Chondrocyte (in vitro differentiated cells): ENCODE results near the gene KDM4C. TPM values are rescaled to one million over a fixed set of nuclear protein-coding genes. Genes with fewer than 3 reads are reported as not detected.

ENCODE experiments used
- DNase-seq: peaks from one replicate; pipeline ENCODE4 v3.0.0; 2021; ENCODE audit warnings: mixed read lengths, low spot score
- H3K27ac Mint-ChIP-seq: one replicate; pipeline ENCODE4 v1.8.0; 2021; ENCODE audit warnings: mild to moderate bottlenecking, moderate library complexity, mixed read lengths; ENCODE audit not compliant: unreplicated experiment
- H3K27me3 Mint-ChIP-seq: 2 replicates; pipeline ENCODE4 v1.8.0; 2021; ENCODE audit warnings: low read depth, mixed read lengths
- H3K36me3 Mint-ChIP-seq: 2 replicates; pipeline ENCODE4 v1.8.0; 2021; ENCODE audit warnings: low read depth, mixed read lengths
- H3K4me1 Mint-ChIP-seq: 2 replicates; pipeline ENCODE4 v1.8.0; 2021; ENCODE audit warnings: low read depth, mild to moderate bottlenecking, mixed read lengths
- H3K4me3 Mint-ChIP-seq: one replicate; pipeline ENCODE4 v1.8.0; 2021; ENCODE audit warnings: mild to moderate bottlenecking, moderate library complexity, mixed read lengths; ENCODE audit not compliant: unreplicated experiment
- H3K9me3 Mint-ChIP-seq: 2 replicates; pipeline ENCODE4 v1.8.0; 2021; ENCODE audit warnings: low read depth, mixed read lengths
- CTCF ChIP-seq: fragments of 200-600 bp; sonication (generic); IDR thresholded peaks from 2 replicates; pipeline ENCODE4 v1.5.0; 2021; ENCODE audit warnings: antibody characterized with exemption, mild to moderate bottlenecking, moderate library complexity
- total RNA-seq: library from RNA; stranded (reverse); gene quantifications from 3 replicates; pipeline ENCODE4 v1.2.1, GENCODE V29; 2021

KDM4C gene
- total RNA-seq, 1 donor from 2014 or later: 18.1 TPM

GRCh38 chr9:6937209-6937608 is 179.4 kb downstream of the KDM4C start:
- Mint-ChIP-seq H3K4me3 (no peak overlapping the region), H3K4me1 (peaks cover 36% of the 10 kb centered on the region), H3K27ac (no peak overlapping the region), H3K36me3 (peaks cover 1% of the 10 kb centered on the region), H3K27me3 (no peaks in the 10 kb centered on the region), H3K9me3 (no peaks in the 10 kb centered on the region)
- TF ChIP-seq CTCF: no peak
- no peak for DNase-seq

DNA sequence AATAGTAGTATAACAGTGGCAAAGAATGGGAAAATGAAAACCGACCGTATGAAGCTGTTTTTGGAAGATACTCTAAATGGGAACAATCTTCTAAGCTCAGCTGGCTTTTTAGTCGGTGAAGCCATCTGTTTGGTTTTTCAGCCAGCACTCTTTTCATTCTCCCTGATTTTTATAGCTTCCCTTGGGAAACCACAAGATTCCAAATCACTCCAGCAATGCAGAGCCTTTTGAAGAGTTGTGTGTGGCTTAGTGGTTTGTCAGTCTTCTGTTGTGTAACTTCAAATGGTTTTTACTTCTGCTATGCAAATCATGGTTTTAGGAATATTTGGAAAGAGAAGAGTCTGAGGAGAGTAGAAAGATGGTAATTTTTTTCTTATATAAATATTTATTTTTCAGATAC is 180.7 kb downstream of the KDM4C start:
- H3K4me3 Mint-ChIP-seq: no peak overlapping the region

GRCh38 chr9:6938873-6939272 is 181.1 kb downstream of the KDM4C start:
- Mint-ChIP-seq H3K27ac (peak overlapping the region; percentile 81), H3K36me3 (peaks cover 1% of the 10 kb centered on the region), H3K4me3 (no peak overlapping the region), H3K27me3 (no peaks in the 10 kb centered on the region), H3K9me3 (no peaks in the 10 kb centered on the region), H3K4me1 (peaks cover 30% of the 10 kb centered on the region)
- no peak for DNase-seq
- no peak for TF ChIP-seq CTCF

More for the DNA sequence above, 180.7 kb downstream of the KDM4C start:
- no peaks in the 10 kb centered on the region for H3K9me3 Mint-ChIP-seq
- peaks cover 29% of the 10 kb centered on the region for H3K4me1 Mint-ChIP-seq
- TF ChIP-seq CTCF: no peak
- H3K27me3 Mint-ChIP-seq: no peaks in the 10 kb centered on the region
- peak overlapping the region; percentile 87 for H3K27ac Mint-ChIP-seq
- DNase-seq: no peak
- peaks cover 1% of the 10 kb centered on the region for H3K36me3 Mint-ChIP-seq

DNA sequence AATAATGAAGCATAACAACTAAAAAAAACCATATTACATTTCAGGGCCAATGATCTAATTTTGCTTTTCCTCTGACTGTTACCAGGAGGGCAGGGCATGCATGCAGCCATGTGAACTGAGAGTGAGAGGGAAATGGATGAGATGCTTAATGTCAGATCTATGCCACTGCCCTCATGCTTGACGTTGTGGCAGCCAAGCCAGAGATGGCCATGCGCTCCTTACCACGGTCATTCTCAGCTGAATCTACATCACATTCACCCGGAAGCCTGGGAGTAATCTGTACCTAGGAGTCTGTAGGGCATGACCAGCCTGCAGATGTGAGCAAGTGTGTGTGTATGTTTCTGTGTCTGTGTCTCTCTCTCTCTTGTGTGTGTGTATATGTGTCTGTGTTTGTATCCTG is 183.7 kb downstream of the KDM4C start:
- TF ChIP-seq CTCF: no peak
- H3K9me3 Mint-ChIP-seq: no peaks in the 10 kb centered on the region
- no peak overlapping the region for H3K27ac Mint-ChIP-seq
- DNase-seq: no peak
- peaks cover 1% of the 10 kb centered on the region for H3K36me3 Mint-ChIP-seq
- no peak overlapping the region for H3K4me3 Mint-ChIP-seq
- no peaks in the 10 kb centered on the region for H3K27me3 Mint-ChIP-seq
- peaks cover 42% of the 10 kb centered on the region for H3K4me1 Mint-ChIP-seq

DNA sequence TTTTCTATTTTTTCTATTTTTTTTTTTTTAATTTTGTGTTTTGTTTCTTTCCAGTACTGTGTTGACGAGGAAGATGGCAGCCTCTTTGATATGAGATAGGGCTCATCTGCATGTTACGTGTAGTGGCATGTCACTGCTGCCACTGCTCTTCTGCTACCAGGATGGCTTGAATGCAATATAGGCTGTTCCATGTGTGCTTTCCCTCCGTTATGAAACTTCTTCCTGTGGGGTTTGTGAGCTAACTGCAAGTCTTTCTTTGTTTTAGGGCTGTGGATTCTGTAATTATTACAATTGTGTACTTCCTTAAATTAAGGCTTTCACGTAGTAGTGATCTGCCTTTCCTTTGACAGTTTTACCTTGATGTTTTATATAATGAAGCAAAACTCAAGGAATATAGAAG is 184.6 kb downstream of the KDM4C start:
- Mint-ChIP-seq H3K4me1 (peaks cover 42% of the 10 kb centered on the region), H3K27me3 (no peaks in the 10 kb centered on the region), H3K4me3 (no peak overlapping the region), H3K9me3 (no peaks in the 10 kb centered on the region), H3K27ac (no peak overlapping the region), H3K36me3 (peaks cover 1% of the 10 kb centered on the region)
- TF ChIP-seq CTCF: no peak
- no peak for DNase-seq
